ENCODE data around the gene HSD17B12.

The HSD17B12 gene

DNA sequence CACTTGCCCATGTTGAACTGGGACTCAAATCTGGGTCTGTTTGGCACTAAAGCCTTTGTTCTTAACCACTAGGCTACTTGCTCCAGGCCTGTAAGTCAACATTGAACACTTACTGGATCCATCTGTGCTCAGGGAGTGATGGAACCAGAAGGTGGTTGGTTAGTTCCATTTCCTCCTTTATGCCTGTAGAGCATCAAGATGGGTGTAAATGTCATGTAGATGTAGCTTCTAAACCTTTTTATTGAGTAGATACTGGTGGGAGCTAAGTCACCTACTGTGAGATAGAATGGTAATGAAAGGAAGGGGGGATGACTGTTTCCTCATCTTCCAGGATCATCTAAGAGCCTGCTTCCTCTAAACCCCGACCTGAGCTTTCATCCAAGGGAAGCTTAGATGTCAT, 161.5 kb downstream of the HSD17B12 start:
- Histone ChIP-seq H4K20me1 (ENCODE audit: insufficient read depth, low read length) (peaks cover 2% of the 10 kb centered on the region; the same call in 1 of the 2 replicates), H3K27ac (ENCODE audit: low read length) (no peak overlapping the region), H3K27me3 (ENCODE audit: insufficient read depth, low read length, poor library complexity) (no peaks in the 10 kb centered on the region), H3K4me1 (ENCODE audit: insufficient read depth, low read length) (no peaks in the 10 kb centered on the region), H3K36me3 (ENCODE audit: insufficient read depth, low read length) (peaks cover 52% of the 10 kb centered on the region; the same call in 1 of the 2 replicates), H3K4me3 (ENCODE audit: low read depth in 1 of 2, low read length in 2 of 2) (no peak overlapping the region), H3K9ac (ENCODE audit: low read depth, low read length) (no peak overlapping the region), H3K9me3 (ENCODE audit: insufficient read depth, low read length, severe bottlenecking) (no peaks in the 10 kb centered on the region), H3K4me2 (ENCODE audit: insufficient read depth, low read length) (no peak overlapping the region), H3K79me2 (ENCODE audit: insufficient read depth, low read length) (no peaks in the 10 kb centered on the region), H2AFZ (ENCODE audit: low read depth, low read length) (no peak overlapping the region)
- ATAC-seq (ENCODE audit: insufficient read depth, low read depth), result no peak
- TF ChIP-seq, protein P1, sequence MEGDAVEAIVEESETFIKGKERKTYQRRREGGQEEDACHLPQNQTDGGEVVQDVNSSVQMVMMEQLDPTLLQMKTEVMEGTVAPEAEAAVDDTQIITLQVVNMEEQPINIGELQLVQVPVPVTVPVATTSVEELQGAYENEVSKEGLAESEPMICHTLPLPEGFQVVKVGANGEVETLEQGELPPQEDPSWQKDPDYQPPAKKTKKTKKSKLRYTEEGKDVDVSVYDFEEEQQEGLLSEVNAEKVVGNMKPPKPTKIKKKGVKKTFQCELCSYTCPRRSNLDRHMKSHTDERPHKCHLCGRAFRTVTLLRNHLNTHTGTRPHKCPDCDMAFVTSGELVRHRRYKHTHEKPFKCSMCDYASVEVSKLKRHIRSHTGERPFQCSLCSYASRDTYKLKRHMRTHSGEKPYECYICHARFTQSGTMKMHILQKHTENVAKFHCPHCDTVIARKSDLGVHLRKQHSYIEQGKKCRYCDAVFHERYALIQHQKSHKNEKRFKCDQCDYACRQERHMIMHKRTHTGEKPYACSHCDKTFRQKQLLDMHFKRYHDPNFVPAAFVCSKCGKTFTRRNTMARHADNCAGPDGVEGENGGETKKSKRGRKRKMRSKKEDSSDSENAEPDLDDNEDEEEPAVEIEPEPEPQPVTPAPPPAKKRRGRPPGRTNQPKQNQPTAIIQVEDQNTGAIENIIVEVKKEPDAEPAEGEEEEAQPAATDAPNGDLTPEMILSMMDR (IDR thresholded peaks at IDR 0.05; ENCODE audit: borderline replicate concordance, extremely low read depth, low read length, poor library complexity, severe bottlenecking), result no peak
- no peak for TF ChIP-seq EZH2 (IDR thresholded peaks at IDR 0.05; ENCODE audit: borderline replicate concordance, low read depth, low read length, severe bottlenecking)
- no peak for DNase-seq

DNA sequence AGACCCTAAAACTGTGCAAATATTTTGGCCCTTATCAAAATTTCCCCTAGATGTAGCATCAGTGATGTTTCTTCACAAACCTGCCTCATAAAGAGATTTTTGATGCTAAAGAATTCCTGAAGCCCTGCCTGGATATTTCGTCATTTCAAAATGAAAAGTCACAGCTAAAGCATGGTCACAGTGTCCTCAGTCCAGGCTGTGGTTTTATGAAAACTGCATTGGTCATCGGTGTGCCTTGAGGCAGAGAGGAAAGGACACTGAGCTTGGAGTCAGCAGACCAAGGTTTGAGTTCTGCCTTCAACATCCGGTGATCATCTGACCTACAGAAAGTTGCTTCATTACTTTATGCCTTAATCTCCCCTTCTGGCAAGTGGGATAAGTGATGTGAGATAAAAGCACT, 165.3 kb downstream of the HSD17B12 start:
- ATAC-seq (ENCODE audit: insufficient read depth, low read depth) (no peak), DNase-seq (no peak)
- Histone ChIP-seq H3K36me3 (ENCODE audit: insufficient read depth, low read length) (peaks cover 26% of the 10 kb centered on the region; the same call in 1 of the 2 replicates), H2AFZ (ENCODE audit: low read depth, low read length) (no peak overlapping the region), H3K79me2 (ENCODE audit: insufficient read depth, low read length) (no peaks in the 10 kb centered on the region), H3K9me3 (ENCODE audit: insufficient read depth, low read length, severe bottlenecking) (no peaks in the 10 kb centered on the region), H3K9ac (ENCODE audit: low read depth, low read length) (no peak overlapping the region), H3K4me1 (ENCODE audit: insufficient read depth, low read length) (no peaks in the 10 kb centered on the region), H3K27me3 (ENCODE audit: insufficient read depth, low read length, poor library complexity) (no peaks in the 10 kb centered on the region), H3K4me2 (ENCODE audit: insufficient read depth, low read length) (no peak overlapping the region), H3K27ac (ENCODE audit: low read length) (no peak overlapping the region), H4K20me1 (ENCODE audit: insufficient read depth, low read length) (peaks cover 2% of the 10 kb centered on the region; the same call in 1 of the 2 replicates), H3K4me3 (ENCODE audit: low read depth in 1 of 2, low read length in 2 of 2) (no peak overlapping the region)
- no peak for TF ChIP-seq EZH2 (IDR thresholded peaks at IDR 0.05; ENCODE audit: borderline replicate concordance, low read depth, low read length, severe bottlenecking)
- TF ChIP-seq, protein P1 (IDR thresholded peaks at IDR 0.05; ENCODE audit: borderline replicate concordance, extremely low read depth, low read length, poor library complexity, severe bottlenecking), result no peak

DNA sequence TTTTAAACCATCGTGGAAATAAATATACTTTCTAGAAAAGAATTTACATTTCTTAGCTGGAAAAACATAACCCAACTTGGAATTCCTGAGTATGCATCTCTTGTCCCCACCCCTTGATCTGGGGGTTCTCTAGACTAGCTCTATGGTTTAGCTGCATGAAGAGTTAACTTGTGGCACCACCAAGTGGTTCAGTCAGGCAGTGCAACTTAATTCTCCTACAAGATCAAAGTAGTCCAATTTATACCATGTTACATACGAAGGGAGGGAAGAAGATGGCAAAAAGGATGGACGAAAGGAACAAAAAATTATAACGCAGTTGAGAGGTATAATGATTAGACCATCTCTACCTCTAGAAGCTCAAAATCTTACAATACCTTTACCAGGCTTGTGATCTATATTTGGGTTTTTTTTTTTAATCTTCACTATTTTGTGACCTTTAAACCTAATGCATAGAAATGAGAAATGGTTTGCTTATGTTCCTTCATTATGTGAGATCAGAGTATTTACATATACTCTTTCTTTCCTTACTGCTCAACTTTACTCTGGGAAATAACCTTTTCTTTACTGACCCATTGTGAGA, 171.6 kb downstream of the HSD17B12 start:
- no peak for TF ChIP-seq EZH2 (IDR thresholded peaks at IDR 0.05; ENCODE audit: borderline replicate concordance, low read depth, low read length, severe bottlenecking)
- TF ChIP-seq, protein P1 (IDR thresholded peaks at IDR 0.05; ENCODE audit: borderline replicate concordance, extremely low read depth, low read length, poor library complexity, severe bottlenecking), result peak; percentile 90
- ATAC-seq (ENCODE audit: insufficient read depth, low read depth) (peak; percentile 93), DNase-seq (peak; percentile 76)
- Histone ChIP-seq H3K36me3 (ENCODE audit: insufficient read depth, low read length) (peaks cover 35% of the 10 kb centered on the region), H4K20me1 (ENCODE audit: insufficient read depth, low read length) (no peaks in the 10 kb centered on the region), H2AFZ (ENCODE audit: low read depth, low read length) (no peak overlapping the region), H3K4me1 (ENCODE audit: insufficient read depth, low read length) (no peaks in the 10 kb centered on the region), H3K9me3 (ENCODE audit: insufficient read depth, low read length, severe bottlenecking) (no peaks in the 10 kb centered on the region), H3K79me2 (ENCODE audit: insufficient read depth, low read length) (no peaks in the 10 kb centered on the region), H3K4me2 (ENCODE audit: insufficient read depth, low read length) (no peak overlapping the region), H3K27ac (ENCODE audit: low read length) (no peak overlapping the region), H3K9ac (ENCODE audit: low read depth, low read length) (no peak overlapping the region), H3K4me3 (ENCODE audit: low read depth in 1 of 2, low read length in 2 of 2) (no peak overlapping the region), H3K27me3 (ENCODE audit: insufficient read depth, low read length, poor library complexity) (no peaks in the 10 kb centered on the region)

Measured in DND-41 (cell line).